Measurements from ENCODE around the gene CNR2.
A peak's percentile ranks its signal among the peaks of the same experiment; 100 is the strongest.
"Not testable (repeated sequence)": the region's sequence is repeated elsewhere in the genome, so short reads cannot be mapped to it uniquely, and the experiment has no call there.

Gene CNR2

GRCh38 chr1:23854568-23854967, 58.6 kb downstream of the CNR2 start:
- TF ChIP-seq CTCF (conservative IDR thresholded peaks at IDR 0.05) = peak; percentile 36; the same call in 1 of the 2 replicates
- H3K27ac ChIP-seq = no peak overlapping the region

GRCh38 chr1:23853124-23853523, 60.0 kb downstream of the CNR2 start:
- not testable (repeated sequence) for H3K27ac ChIP-seq

GRCh38 chr1:23851406-23851805, 61.8 kb downstream of the CNR2 start:
- not testable (repeated sequence) for H3K27ac ChIP-seq

GRCh38 chr1:23848673-23849616, 64.2 kb downstream of the CNR2 start:
- TF ChIP-seq CTCF (conservative IDR thresholded peaks at IDR 0.05) = no peak
- H3K27ac ChIP-seq = no peak overlapping the region

- H3K27ac ChIP-seq = peak overlapping the region; percentile 32; the same call in 1 of the 2 replicates
These were observed 65.6 kb downstream of the CNR2 start for GRCh38 chr1:23847482-23848095.

GRCh38 chr1:23845163-23845562, 68.0 kb downstream of the CNR2 start:
- no peak overlapping the region for H3K27ac ChIP-seq
- no peak for TF ChIP-seq CTCF (conservative IDR thresholded peaks at IDR 0.05)

- no peak overlapping the region for H3K27ac ChIP-seq
- no peak for TF ChIP-seq CTCF (conservative IDR thresholded peaks at IDR 0.05)
These were observed 69.5 kb downstream of the CNR2 start for GRCh38 chr1:23843644-23844043.

GRCh38 chr1:23838401-23838866, 74.7 kb downstream of the CNR2 start:
- TF ChIP-seq CTCF (conservative IDR thresholded peaks at IDR 0.05) = no peak
- H3K27ac ChIP-seq = no peak overlapping the region

- no peak overlapping the region for H3K27ac ChIP-seq
- TF ChIP-seq CTCF (conservative IDR thresholded peaks at IDR 0.05) = no peak
These were observed 75.3 kb downstream of the CNR2 start for GRCh38 chr1:23837908-23838307.

Measured in VCaP (cell line).